ENCODE measurements around the gene TMEM269. TPM values are rescaled to one million over a fixed set of nuclear protein-coding genes. Genes with fewer than 3 reads are reported as not detected.

TMEM269 gene
- total and polyA plus RNA-seq, 10 of the 15 experiments (the other 5 are each of a cell fraction or from before 2014, with no cell fraction given), result 0.02 to 0.26 (median 0.06) TPM; not detected in 2

- TF ChIP-seq USF1 (IDR thresholded peaks at IDR 0.05; ENCODE audit: borderline replicate concordance, extremely low read length, insufficient read depth, low read depth, low read length) (no peak), RAD21 (IDR thresholded peaks at IDR 0.05; ENCODE audit: insufficient read depth, low read depth, low read length) (no peak), CHD2 (IDR thresholded peaks at IDR 0.05; ENCODE audit: borderline replicate concordance, low read depth, low read length) (no peak), GABPA (IDR thresholded peaks at IDR 0.05; ENCODE audit: low read depth) (no peak), CBFB (IDR thresholded peaks at IDR 0.05; ENCODE audit: low read depth) (no peak), SIX5 (IDR thresholded peaks at IDR 0.05; ENCODE audit: low read depth, low read length, severe bottlenecking) (no peak), IKZF1 (conservative IDR thresholded peaks at IDR 0.05) (no peak), TCF12 (IDR thresholded peaks at IDR 0.05; ENCODE audit: low read depth, low read length) (no peak), RELB (IDR thresholded peaks at IDR 0.05; ENCODE audit: low read depth) (0 out of 2 replicates have a peak, but pooled peaks have one; percentile 10), SREBF2 (IDR thresholded peaks at IDR 0.05; ENCODE audit: low read length) (no peak)
These were observed 61.1 kb downstream of the TMEM269 start (continued) for GRCh38 chr1:42845866-42846256.

All from GM12878 (cell line).